ENCODE results near the gene DDX54. TPM values are rescaled to one million over a fixed set of nuclear protein-coding genes. Genes with fewer than 3 reads are reported as not detected.
"Not testable (repeated sequence)": the region's sequence is repeated elsewhere in the genome, so short reads cannot be mapped to it uniquely, and the experiment has no call there.

The DDX54 gene
- total RNA-seq, 1 donor from 2014 or later = 40.5 TPM

GRCh38 chr12:113127791-113128199 lies 57.5 kb downstream of the DDX54 start:
- Histone ChIP-seq H3K4me3 (ENCODE audit: low read depth, low read length) (no peak overlapping the region), H3K27me3 (ENCODE audit: control insufficient read depth, insufficient read depth, low read length) (peaks cover 4% of the 10 kb centered on the region), H3K36me3 (ENCODE audit: control insufficient read depth, insufficient read depth, low read length) (no peaks in the 10 kb centered on the region)
- DNase-seq (ENCODE audit: low read depth) (no peak), FAIRE-seq (no peak)
- TF ChIP-seq, protein P1, sequence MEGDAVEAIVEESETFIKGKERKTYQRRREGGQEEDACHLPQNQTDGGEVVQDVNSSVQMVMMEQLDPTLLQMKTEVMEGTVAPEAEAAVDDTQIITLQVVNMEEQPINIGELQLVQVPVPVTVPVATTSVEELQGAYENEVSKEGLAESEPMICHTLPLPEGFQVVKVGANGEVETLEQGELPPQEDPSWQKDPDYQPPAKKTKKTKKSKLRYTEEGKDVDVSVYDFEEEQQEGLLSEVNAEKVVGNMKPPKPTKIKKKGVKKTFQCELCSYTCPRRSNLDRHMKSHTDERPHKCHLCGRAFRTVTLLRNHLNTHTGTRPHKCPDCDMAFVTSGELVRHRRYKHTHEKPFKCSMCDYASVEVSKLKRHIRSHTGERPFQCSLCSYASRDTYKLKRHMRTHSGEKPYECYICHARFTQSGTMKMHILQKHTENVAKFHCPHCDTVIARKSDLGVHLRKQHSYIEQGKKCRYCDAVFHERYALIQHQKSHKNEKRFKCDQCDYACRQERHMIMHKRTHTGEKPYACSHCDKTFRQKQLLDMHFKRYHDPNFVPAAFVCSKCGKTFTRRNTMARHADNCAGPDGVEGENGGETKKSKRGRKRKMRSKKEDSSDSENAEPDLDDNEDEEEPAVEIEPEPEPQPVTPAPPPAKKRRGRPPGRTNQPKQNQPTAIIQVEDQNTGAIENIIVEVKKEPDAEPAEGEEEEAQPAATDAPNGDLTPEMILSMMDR (IDR thresholded peaks at IDR 0.05; ENCODE audit: insufficient read depth, low read length, severe bottlenecking) = no peak

DNA sequence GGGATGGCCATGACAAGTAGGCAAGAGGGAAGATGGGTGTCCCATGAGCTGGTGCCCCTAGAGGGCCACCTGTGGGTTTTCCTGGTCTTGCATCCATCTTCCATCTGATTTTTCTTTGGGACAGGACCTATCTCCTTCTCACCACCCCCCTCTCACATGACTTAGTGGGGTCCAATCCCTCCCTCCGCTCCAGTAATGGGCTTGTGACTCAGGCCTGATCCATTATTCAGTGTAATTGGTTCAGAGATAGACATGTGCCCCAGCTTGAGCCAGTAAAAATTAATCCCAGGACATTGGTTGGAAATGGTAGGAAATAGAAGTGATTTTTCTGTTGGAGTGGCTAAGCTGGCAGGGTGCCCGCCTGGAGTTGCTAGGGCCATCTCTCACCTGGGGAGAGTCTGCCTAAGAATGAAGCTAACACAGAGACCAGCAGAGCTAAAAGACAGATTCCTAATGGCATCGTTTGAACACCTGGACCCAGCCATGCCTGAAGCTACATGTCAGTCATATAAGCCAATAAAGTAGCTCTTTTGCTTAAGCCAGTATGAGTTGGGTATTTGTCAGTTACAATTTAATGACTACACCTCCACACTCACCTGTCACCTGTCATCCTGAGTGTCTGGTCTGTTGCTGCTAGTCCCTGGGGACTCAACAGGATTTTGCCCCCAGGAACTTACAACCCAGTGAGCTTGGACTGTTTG lies 64.5 kb downstream of the DDX54 start:
- TF ChIP-seq, protein P1 (IDR thresholded peaks at IDR 0.05; ENCODE audit: insufficient read depth, low read length, severe bottlenecking) = no peak
- Histone ChIP-seq H3K27me3 (ENCODE audit: control insufficient read depth, insufficient read depth, low read length) (no peaks in the 10 kb centered on the region), H3K36me3 (ENCODE audit: control insufficient read depth, insufficient read depth, low read length) (no peaks in the 10 kb centered on the region), H3K4me3 (ENCODE audit: low read depth, low read length) (no peak overlapping the region)
- DNase-seq (ENCODE audit: low read depth) = no peak
- FAIRE-seq = no peak

GRCh38 chr12:113119980-113120669 lies 65.2 kb downstream of the DDX54 start:
- TF ChIP-seq, protein P1 (IDR thresholded peaks at IDR 0.05; ENCODE audit: insufficient read depth, low read length, severe bottlenecking) = no peak
- H3K4me3 ChIP-seq (ENCODE audit: low read depth, low read length) = no peak overlapping the region
- H3K36me3 ChIP-seq (ENCODE audit: control insufficient read depth, insufficient read depth, low read length) = no peaks in the 10 kb centered on the region
- H3K27me3 ChIP-seq (ENCODE audit: control insufficient read depth, insufficient read depth, low read length) = no peaks in the 10 kb centered on the region
- DNase-seq (ENCODE audit: low read depth) (no peak), FAIRE-seq (no peak)

GRCh38 chr12:113118142-113118541 lies 67.1 kb downstream of the DDX54 start:
- TF ChIP-seq, protein P1 (IDR thresholded peaks at IDR 0.05; ENCODE audit: insufficient read depth, low read length, severe bottlenecking) = no peak
- DNase-seq (ENCODE audit: low read depth) (no peak), FAIRE-seq (no peak)

GRCh38 chr12:113117684-113118083 lies 67.6 kb downstream of the DDX54 start:
- H3K27me3 ChIP-seq (ENCODE audit: control insufficient read depth, insufficient read depth, low read length); FAIRE-seq; DNase-seq (ENCODE audit: low read depth); H3K36me3 ChIP-seq (ENCODE audit: control insufficient read depth, insufficient read depth, low read length); H3K4me3 ChIP-seq (ENCODE audit: low read depth, low read length): not testable (repeated sequence)

More at GRCh38 chr12:113118142-113118541, 67.1 kb downstream of the DDX54 start:
- H3K27me3 ChIP-seq (ENCODE audit: control insufficient read depth, insufficient read depth, low read length) = peaks cover 1% of the 10 kb centered on the region
- H3K36me3 ChIP-seq (ENCODE audit: control insufficient read depth, insufficient read depth, low read length) = no peaks in the 10 kb centered on the region
- H3K4me3 ChIP-seq (ENCODE audit: low read depth, low read length) = no peak overlapping the region

- H3K4me3 ChIP-seq (ENCODE audit: low read depth, low read length) = no peak overlapping the region
- H3K36me3 ChIP-seq (ENCODE audit: control insufficient read depth, insufficient read depth, low read length) = no peaks in the 10 kb centered on the region
- FAIRE-seq (no peak), DNase-seq (ENCODE audit: low read depth) (no peak)
- TF ChIP-seq, protein P1 (IDR thresholded peaks at IDR 0.05; ENCODE audit: insufficient read depth, low read length, severe bottlenecking) = no peak
- peaks cover 1% of the 10 kb centered on the region for H3K27me3 ChIP-seq (ENCODE audit: control insufficient read depth, insufficient read depth, low read length)
These were observed 68.4 kb downstream of the DDX54 start for GRCh38 chr12:113116875-113117274.

Measured in bronchial epithelial cell (primary cell).